AG04449 (cell line): ENCODE data around the gene SMIM21.

Experiments used
- CTCF ChIA-PET: fragments of 350-600 bp; formaldehyde crosslinking; extraction: SDS; loops from one replicate; lab custom pipeline; 2021; ENCODE audit warnings: antibody characterized with exemption; lab: Yijun Ruan, JAX
- POLR2A ChIA-PET: fragments of 400-600, 350-600 bp; formaldehyde crosslinking; extraction: SDS; loops from one replicate; lab custom pipeline; 2020; ENCODE audit warnings: antibody characterized with exemption, inconsistent platforms; lab: Yijun Ruan, JAX
- DNase-seq: peaks from one replicate; pipeline ENCODE4 v3.0.0-alpha.2; 2010; ENCODE audit warnings: low read depth, low spot score
- H3K4me3 ChIP-seq: 2 replicates; pipeline ENCODE4 v1.5.1; 2011; ENCODE audit warnings: low read depth, mild to moderate bottlenecking, control low read depth, low read length
- CTCF ChIP-seq: IDR thresholded peaks from one replicate; pipeline ENCODE4 v1.5.1; 2011; ENCODE audit warnings: mild to moderate bottlenecking, moderate library complexity, low read length, control low read depth, inconsistent platforms; ENCODE audit not compliant: insufficient read depth; ENCODE audit errors: missing control alignments

The SMIM21 gene

GRCh38 chr18:75407468-75408437 lies 19.8 kb downstream of the SMIM21 start:
- POLR2A ChIA-PET = no interaction called here
- H3K4me3 ChIP-seq = no peak overlapping the region
- no peak for TF ChIP-seq CTCF
- DNase-seq = no peak
- CTCF ChIA-PET = no interaction called here

- DNase-seq = no peak
- no peak for TF ChIP-seq CTCF
- POLR2A ChIA-PET = no interaction called here
- no peak overlapping the region for H3K4me3 ChIP-seq
- CTCF ChIA-PET = interaction anchor here (0.5 kb wide), 1 partner anchor 777 kb away, joined by 4 read pairs; no protein-coding TSS in a partner anchor
Measured at GRCh38 chr18:75406491-75407445, 20.7 kb downstream of the SMIM21 start.

GRCh38 chr18:75405351-75405750 lies 22.2 kb downstream of the SMIM21 start:
- ChIA-PET POLR2A (no interaction called here), CTCF (interaction anchor here (1.5 kb wide), 1 partner anchor 10 kb away, joined by 3 read pairs; no protein-coding TSS in a partner anchor)
- H3K4me3 ChIP-seq = no peak overlapping the region
- no peak for DNase-seq
- no peak for TF ChIP-seq CTCF

GRCh38 chr18:75400366-75400765 lies 27.1 kb downstream of the SMIM21 start:
- ChIA-PET CTCF (no interaction called here), POLR2A (no interaction called here)
- no peak for TF ChIP-seq CTCF
- no peak for DNase-seq
- no peak overlapping the region for H3K4me3 ChIP-seq

- TF ChIP-seq CTCF = no peak
- ChIA-PET POLR2A (no interaction called here), CTCF (no interaction called here)
- no peak overlapping the region for H3K4me3 ChIP-seq
- DNase-seq = no peak
Measured at GRCh38 chr18:75395137-75395536, 32.4 kb downstream of the SMIM21 start.
